Left hindlimb (tissue), 1 donor: ENCODE data around the gene SMARCE1.

ENCODE experiments used
- DNase-seq: peaks from one replicate; pipeline ENCODE4 v3.0.0-alpha.2; 2018

SMARCE1 gene

GRCh38 chr17:40577611-40578065 is 70.0 kb downstream of the SMARCE1 start:
- no peak for DNase-seq

GRCh38 chr17:40576113-40576740 is 71.4 kb downstream of the SMARCE1 start:
- DNase-seq: no peak
